H1 (cell line): Measurements from ENCODE around the gene CUL1. TPM values are rescaled to one million over a fixed set of nuclear protein-coding genes. Genes with fewer than 3 reads are reported as not detected.

Experiments
- ASH2L ChIP-seq: fragments of 200-600, 300-600 bp; sonication (generic); IDR thresholded peaks from one replicate; pipeline ENCODE4 v1.7.1; 2017; ENCODE audit warnings: low read length
- NANOG ChIP-seq: IDR thresholded peaks from 2 replicates; pipeline ENCODE4 v1.6.1; 2011; ENCODE audit warnings: low read length, low read depth, mild to moderate bottlenecking, inconsistent platforms; ENCODE audit not compliant: insufficient read depth, poor library complexity, severe bottlenecking
- RFX5 ChIP-seq: IDR thresholded peaks from 2 replicates; pipeline ENCODE4 v1.6.1; 2011; ENCODE audit warnings: low read depth, low read length, improper control_type of control experiment, borderline replicate concordance
- SAP30 ChIP-seq: fragments of 300-600 bp; sonication (generic); IDR thresholded peaks from 2 replicates; pipeline ENCODE4 v1.7.1; 2012; ENCODE audit warnings: low read length, moderate library complexity, mild to moderate bottlenecking, inconsistent platforms; ENCODE audit not compliant: insufficient read depth, insufficient replicate concordance
- SIN3A ChIP-seq, 2 experiments: IDR thresholded peaks in 1 of 2; conservative IDR thresholded peaks in 1 of 2; 2 replicates each; pipeline ENCODE4 v1.6.1; 2011 to 2012; ENCODE audit warnings: low read length in 2 of 2, improper control_type of control experiment in 1 of 2, low read depth in 1 of 2, mild to moderate bottlenecking in 1 of 2
- SP1 ChIP-seq: IDR thresholded peaks from 2 replicates; pipeline ENCODE4 v1.6.1; 2011; ENCODE audit warnings: low read depth, low read length
- SP4 ChIP-seq: IDR thresholded peaks from 2 replicates; pipeline ENCODE4 v1.6.1; 2012; ENCODE audit warnings: low read length, inconsistent platforms
- TBP ChIP-seq: IDR thresholded peaks from 2 replicates; pipeline ENCODE4 v1.6.1; 2011; ENCODE audit warnings: low read depth, low read length, improper control_type of control experiment
- polyA plus RNA-seq, 7 experiments: library from polyadenylated mRNA; depleted of rRNA in 3 of 7; stranded (reverse) in 5 of 7; unstranded in 2 of 7; fragments of >200 nt in 5 of 7; fragments of 200-250 nt in 2 of 7; gene quantifications; 1 replicate in 5 of 7; 2 replicates in 1 of 7; 4 replicates in 1 of 7; pipeline versions ENCODE4 v1.2.1 to v1.2.3, GENCODE V29; 2011 to 2013; ENCODE audit warnings: missing spikeins in 2 of 7, mixed read lengths in 2 of 7
- total RNA-seq: library from RNA; stranded (reverse); fragmentation: NEBNext Ultra II Directional; extraction: Animal tissue kit (Norgen Biotek cat#: 25700); gene quantifications from 2 replicates; pipeline ENCODE4 v1.2.1, GENCODE V29; 2021

Gene CUL1
- total and polyA plus RNA-seq, 2 of the 8 experiments (the other 6 are each of a cell fraction or from before 2014, with no cell fraction given) = 33.0 to 77.3 TPM

DNA sequence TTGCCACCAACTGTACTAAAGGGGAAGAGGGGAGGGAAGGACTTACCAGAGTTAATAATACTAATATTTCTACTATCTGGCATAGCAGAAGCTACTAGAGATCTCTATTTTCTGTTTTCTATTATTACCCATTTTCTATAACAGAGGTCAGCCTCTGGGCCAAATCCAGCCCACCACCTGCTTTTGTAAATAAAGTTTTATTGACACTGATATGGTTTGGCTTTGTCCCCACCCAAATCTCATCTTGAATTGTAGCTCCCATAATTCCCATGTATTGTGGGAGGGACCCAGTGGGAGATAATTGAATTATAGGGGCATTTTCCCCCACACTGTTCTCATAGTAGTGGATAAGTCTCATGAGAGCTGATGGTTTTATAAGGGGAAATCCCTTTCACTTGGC lies 45.9 kb upstream of the CUL1 start (continued):
- TF ChIP-seq ASH2L (no peak), SP1 (no peak), SP4 (no peak), TBP (no peak), SIN3A (conservative IDR thresholded peaks at IDR 0.05 in 1 of 2, IDR thresholded peaks at IDR 0.05 in 1 of 2; ENCODE audit: low read depth in 1 of 2, low read length in 2 of 2) (no peak), SAP30 (no peak), RFX5 (no peak), NANOG (no peak)
